ENCODE results near the gene TMEM170A.

TMEM170A gene

DNA sequence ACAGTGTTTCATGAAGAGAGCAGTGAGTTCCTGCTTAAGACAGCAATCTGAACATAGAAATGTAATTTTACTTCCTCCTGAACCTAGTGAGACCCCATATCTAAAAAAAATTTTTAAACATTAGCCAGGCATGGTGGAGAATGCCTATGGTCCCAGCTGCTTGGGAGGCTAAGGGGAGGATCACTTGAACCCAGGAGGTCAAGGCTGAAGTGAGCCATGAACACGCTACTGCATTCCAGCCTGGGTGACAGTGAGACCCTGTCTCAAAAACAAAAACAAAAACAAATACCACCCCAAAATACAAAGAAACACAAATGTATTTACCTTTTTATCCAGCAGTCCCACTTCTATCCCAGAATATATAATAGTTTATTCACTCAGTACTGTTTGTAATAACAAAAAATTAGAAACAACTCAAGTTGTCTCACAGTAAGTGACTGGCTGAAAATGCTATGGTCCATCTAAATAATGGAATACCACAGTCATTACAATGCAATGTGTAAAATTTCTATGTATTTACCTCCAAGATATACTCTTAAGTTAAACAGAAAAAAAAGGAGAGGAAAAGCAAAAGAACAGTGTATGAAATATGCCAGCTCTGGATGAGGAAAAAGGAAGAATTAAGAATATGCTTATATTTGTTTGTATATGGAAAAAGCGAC is 47.5 kb downstream of the TMEM170A start:
- no peak overlapping the region for H3K4me3 ChIP-seq (ENCODE audit: low read depth, low read length)
- in situ Hi-C loops (cut with HindIII; ENCODE audit: low sequenced_read_pairs), result no loop called here
- DNase-seq (ENCODE audit: low read depth), result no peak
- TF ChIP-seq, protein P1, sequence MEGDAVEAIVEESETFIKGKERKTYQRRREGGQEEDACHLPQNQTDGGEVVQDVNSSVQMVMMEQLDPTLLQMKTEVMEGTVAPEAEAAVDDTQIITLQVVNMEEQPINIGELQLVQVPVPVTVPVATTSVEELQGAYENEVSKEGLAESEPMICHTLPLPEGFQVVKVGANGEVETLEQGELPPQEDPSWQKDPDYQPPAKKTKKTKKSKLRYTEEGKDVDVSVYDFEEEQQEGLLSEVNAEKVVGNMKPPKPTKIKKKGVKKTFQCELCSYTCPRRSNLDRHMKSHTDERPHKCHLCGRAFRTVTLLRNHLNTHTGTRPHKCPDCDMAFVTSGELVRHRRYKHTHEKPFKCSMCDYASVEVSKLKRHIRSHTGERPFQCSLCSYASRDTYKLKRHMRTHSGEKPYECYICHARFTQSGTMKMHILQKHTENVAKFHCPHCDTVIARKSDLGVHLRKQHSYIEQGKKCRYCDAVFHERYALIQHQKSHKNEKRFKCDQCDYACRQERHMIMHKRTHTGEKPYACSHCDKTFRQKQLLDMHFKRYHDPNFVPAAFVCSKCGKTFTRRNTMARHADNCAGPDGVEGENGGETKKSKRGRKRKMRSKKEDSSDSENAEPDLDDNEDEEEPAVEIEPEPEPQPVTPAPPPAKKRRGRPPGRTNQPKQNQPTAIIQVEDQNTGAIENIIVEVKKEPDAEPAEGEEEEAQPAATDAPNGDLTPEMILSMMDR (IDR thresholded peaks at IDR 0.05; ENCODE audit: low read depth, low read length, missing control alignments), result no peak

DNA sequence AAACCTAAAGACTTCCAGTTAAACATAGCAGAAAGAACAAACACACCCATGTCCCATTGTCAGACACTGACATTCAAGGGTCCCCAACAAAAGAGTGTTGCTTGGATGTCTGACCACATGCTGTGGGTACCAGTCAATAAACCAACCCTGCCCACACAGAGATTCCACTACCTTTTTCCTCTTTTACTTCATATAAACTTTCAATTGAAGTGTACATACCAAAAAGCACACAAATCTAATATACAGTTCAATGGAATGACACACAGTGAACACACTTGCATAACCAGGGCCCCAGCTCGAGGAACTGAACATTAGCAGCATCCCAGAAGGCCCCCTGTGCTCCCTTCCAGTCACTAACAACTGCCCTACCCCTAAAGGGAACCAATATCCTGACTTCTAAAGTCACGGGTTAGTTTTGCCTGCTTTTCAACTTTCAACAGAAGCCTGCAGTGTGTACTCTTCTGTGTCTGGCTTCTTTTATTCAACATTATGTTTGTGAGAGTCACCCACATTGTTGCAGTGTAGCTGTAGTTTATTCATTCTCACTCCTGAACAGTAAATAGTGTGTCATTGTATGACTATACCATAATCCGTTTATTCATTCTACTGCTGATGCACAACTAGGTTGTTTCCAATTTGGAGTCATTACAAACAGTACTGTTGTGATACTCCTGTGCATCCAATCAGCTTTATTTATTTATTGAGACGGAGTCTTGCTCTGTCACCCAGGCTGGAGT is 49.2 kb downstream of the TMEM170A start:
- H3K4me3 ChIP-seq (ENCODE audit: low read depth, low read length), result no peak overlapping the region
- TF ChIP-seq, protein P1 (IDR thresholded peaks at IDR 0.05; ENCODE audit: low read depth, low read length, missing control alignments), result no peak
- no peak for DNase-seq (ENCODE audit: low read depth)
- in situ Hi-C loops (cut with HindIII; ENCODE audit: low sequenced_read_pairs), result no loop called here

DNA sequence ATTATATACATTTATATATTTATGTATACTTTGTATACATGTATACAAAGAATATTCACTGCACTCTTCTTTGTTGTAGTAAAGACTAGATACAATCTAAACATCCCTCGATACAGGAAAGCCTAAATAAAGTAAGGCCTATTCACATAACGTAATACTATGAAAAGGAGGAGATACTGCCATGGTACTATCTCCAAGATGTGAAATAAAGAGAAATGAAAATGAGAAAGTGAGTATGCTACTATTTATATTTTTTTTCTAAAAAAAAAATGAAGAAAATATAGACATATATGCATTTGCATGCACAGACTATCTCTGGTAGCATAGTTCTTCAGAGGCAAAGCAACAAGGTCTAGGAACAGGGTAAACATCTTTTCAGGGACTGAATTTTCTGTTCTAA is 50.5 kb downstream of the TMEM170A start:
- TF ChIP-seq, protein P1 (IDR thresholded peaks at IDR 0.05; ENCODE audit: low read depth, low read length, missing control alignments), result no peak
- DNase-seq (ENCODE audit: low read depth), result no peak
- H3K4me3 ChIP-seq (ENCODE audit: low read depth, low read length), result no peak overlapping the region
- in situ Hi-C loops (cut with HindIII; ENCODE audit: low sequenced_read_pairs), result no loop called here

DNA sequence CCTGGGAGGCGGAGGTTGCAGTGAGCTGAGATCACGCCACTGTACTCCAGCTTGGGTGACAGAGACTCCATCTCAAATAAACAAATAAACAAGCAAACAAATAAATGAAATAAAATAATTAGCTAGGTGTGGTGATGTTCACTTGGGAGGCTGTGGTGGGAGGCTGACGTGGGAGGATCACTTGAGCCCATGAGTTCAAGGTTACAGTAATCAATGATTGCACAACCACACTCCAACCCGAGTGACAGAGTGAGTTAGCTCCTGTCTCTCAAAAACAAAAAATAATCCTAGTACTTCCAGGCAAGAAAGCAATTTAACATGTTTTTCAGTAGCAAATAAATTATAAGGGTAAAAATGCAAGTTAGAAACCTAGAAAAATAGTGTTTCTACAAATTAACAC is 57.5 kb downstream of the TMEM170A start:
- in situ Hi-C loops (cut with HindIII; ENCODE audit: low sequenced_read_pairs), result no loop called here

DNA sequence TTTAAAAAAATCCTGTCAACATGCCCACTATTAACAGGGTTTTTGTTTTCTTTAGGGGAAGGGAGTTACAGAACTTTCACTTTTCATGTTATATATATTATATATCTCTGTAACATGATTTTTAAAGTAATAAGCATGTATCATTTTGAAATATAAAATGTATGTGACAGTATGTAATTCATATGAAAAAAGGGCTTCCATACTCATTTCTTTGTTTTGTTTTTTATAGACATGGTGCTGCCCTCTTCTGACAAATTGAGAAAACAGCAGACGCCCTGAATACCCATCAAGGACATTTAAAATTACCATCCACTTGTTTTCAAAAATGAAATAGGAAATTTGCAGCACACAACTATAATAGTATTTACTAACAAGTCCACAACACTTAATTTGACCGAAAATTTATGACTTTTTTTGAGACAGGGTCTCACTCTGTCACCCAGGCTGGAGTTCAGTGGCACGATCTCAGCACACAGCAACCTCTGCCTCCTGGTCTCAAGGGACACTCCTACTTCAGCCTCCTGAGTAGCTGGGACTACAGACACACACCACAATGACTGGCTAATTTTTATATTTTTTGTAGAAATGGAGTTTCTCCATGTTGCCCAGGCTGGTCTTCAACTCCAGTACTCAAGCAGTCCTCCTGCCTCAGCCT is 61.5 kb downstream of the TMEM170A start:
- DNase-seq (ENCODE audit: low read depth), result peak; percentile 51
- H3K4me3 ChIP-seq (ENCODE audit: low read depth, low read length), result no peak overlapping the region
- TF ChIP-seq, protein P1 (IDR thresholded peaks at IDR 0.05; ENCODE audit: low read depth, low read length, missing control alignments), result peak; percentile 42
- in situ Hi-C loops (cut with HindIII; ENCODE audit: low sequenced_read_pairs), result no loop called here

More for the DNA sequence above, 57.5 kb downstream of the TMEM170A start:
- no peak for DNase-seq (ENCODE audit: low read depth)
- TF ChIP-seq, protein P1 (IDR thresholded peaks at IDR 0.05; ENCODE audit: low read depth, low read length, missing control alignments), result no peak
- H3K4me3 ChIP-seq (ENCODE audit: low read depth, low read length), result no peak overlapping the region

DNA sequence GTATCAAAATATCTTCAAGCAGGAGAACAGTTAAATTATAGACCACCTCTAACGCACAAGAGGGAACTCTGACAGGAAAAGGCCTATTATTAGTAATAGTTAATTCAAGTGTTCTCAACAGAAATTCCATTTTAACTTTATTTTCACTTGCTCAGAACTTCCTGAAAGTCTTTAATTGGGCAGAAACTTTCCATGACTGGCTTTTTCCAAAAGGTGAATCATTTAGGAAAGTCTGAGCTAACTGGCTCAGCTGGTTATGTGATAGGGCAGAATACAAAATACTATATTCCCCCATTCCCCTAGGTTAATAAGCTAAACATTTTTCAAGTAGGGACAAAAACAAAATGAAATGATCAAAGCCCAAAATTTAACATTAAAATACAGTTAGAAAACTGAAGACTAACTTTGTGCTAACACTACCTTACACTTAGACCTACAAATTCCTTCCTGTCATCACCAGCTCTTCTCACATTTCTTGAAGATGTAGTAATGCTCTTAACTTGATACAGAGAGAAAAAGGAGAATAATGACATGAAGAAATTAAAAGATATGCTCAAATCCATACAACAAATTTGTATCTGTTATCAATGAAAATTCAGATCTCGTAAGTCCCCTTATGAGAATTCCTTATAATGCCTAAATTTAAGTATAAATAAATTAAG is 62.2 kb downstream of the TMEM170A start:
- H3K4me3 ChIP-seq (ENCODE audit: low read depth, low read length), result no peak overlapping the region
- in situ Hi-C loops (cut with HindIII; ENCODE audit: low sequenced_read_pairs), result no loop called here
- TF ChIP-seq, protein P1 (IDR thresholded peaks at IDR 0.05; ENCODE audit: low read depth, low read length, missing control alignments), result no peak
- no peak for DNase-seq (ENCODE audit: low read depth)
